GM23338 (cell line): ENCODE results near the gene TOMM40.

Experiments
- CREB1 ChIP-seq: fragments of 250-450 bp; sonication (Bioruptor Pico); IDR thresholded peaks from 2 replicates; pipeline ENCODE4 v1.5.0; 2020; ENCODE audit warnings: low read depth, mild to moderate bottlenecking, moderate library complexity
- CTCF ChIP-seq, 2 experiments: fragments of 200-600 bp in 1 of 2; sonication (generic) in 1 of 2; conservative IDR thresholded peaks; 2 replicates each; pipeline versions ENCODE4 v1.5.1 to v1.6.1; 2016 to 2017; ENCODE audit warnings: antibody characterized with exemption in 2 of 2, low read depth in 2 of 2, mild to moderate bottlenecking in 2 of 2, moderate library complexity in 1 of 2
- EZH2 ChIP-seq: fragments of 200-600 bp; sonication (generic); IDR thresholded peaks from one replicate; pipeline ENCODE4 v1.8.0; 2017; ENCODE audit warnings: antibody characterized with exemption, mild to moderate bottlenecking, low read depth; ENCODE audit not compliant: unreplicated experiment
- EZH2phosphoT487 ChIP-seq: fragments of 200-600 bp; sonication (generic); IDR thresholded peaks from one replicate; pipeline ENCODE4 v1.8.1; 2018; ENCODE audit warnings: antibody characterized with exemption; ENCODE audit not compliant: unreplicated experiment
- POLR2AphosphoS5 ChIP-seq: IDR thresholded peaks from 2 replicates; pipeline ENCODE4 v1.6.1; 2016; ENCODE audit warnings: antibody characterized with exemption, low read depth
- REST ChIP-seq: IDR thresholded peaks from one replicate; pipeline ENCODE4 v1.6.1; 2018; ENCODE audit warnings: antibody characterized with exemption; ENCODE audit not compliant: unreplicated experiment
- ZNF114 ChIP-seq: fragments of 250-450 bp; sonication (Bioruptor Pico); IDR thresholded peaks from 2 replicates; pipeline ENCODE4 v1.5.0; 2020; ENCODE audit warnings: mild to moderate bottlenecking, moderate library complexity

GRCh38 chr19:44931541-44931940 is 40.5 kb downstream of the TOMM40 start:
- TF ChIP-seq POLR2AphosphoS5 = no peak
- TF ChIP-seq CTCF (conservative IDR thresholded peaks at IDR 0.05; ENCODE audit: low read depth in 2 of 2) = no peak
- TF ChIP-seq EZH2 = no peak
- TF ChIP-seq REST = no peak
- TF ChIP-seq CREB1 (CRISPR knock-in tag) = no peak
- TF ChIP-seq EZH2phosphoT487 = no peak
- no peak for TF ChIP-seq ZNF114 (CRISPR knock-in tag)
